ENCODE results near the gene SLC35F2. TPM values are rescaled to one million over a fixed set of nuclear protein-coding genes. Genes with fewer than 3 reads are reported as not detected.

The SLC35F2 gene
- total and polyA plus RNA-seq, 2 of the 4 experiments (the other 2 are of a cell fraction): 4.9 to 15.4 TPM

GRCh38 chr11:107851704-107852310 lies 6.8 kb downstream of the SLC35F2 start:
- TF ChIP-seq RCOR1 (IDR thresholded peaks at IDR 0.05; ENCODE audit: insufficient replicate concordance, low read length) (no peak), CHD1 (IDR thresholded peaks at IDR 0.05; ENCODE audit: low read depth, low read length) (no peak), RFX5 (IDR thresholded peaks at IDR 0.05; ENCODE audit: low read depth, low read length) (no peak), POLR2A (IDR thresholded peaks at IDR 0.05; ENCODE audit: low read depth, low read length) (no peak), SMC3 (IDR thresholded peaks at IDR 0.05; ENCODE audit: low read depth, low read length) (no peak)
- H3K9ac ChIP-seq (ENCODE audit: low read depth, low read length): no peak overlapping the region
- H3K9me3 ChIP-seq (ENCODE audit: control insufficient read depth, insufficient read depth, low read length): no peaks in the 10 kb centered on the region
- ChIA-PET CTCF (no interaction called here), POLR2A (ENCODE audit: unreplicated experiment) (interaction anchor here (0.7 kb wide), 1 partner anchor 30 kb away, joined by 7 read pairs; no protein-coding TSS in a partner anchor)
- no peak overlapping the region for H3K14ac ChIP-seq (replicated peaks; ENCODE audit: low read depth, low read length)
- H2AK9ac ChIP-seq (replicated peaks; ENCODE audit: low read depth, low read length, poor library complexity): no peak overlapping the region
- H3K36me3 ChIP-seq (ENCODE audit: control insufficient read depth, insufficient read depth, low read length): no peaks in the 10 kb centered on the region
- H2AK5ac ChIP-seq (ENCODE audit: low read depth, low read length): no peak overlapping the region
- H3K4me2 ChIP-seq (ENCODE audit: low read depth, low read length): no peak overlapping the region
- ATAC-seq (ENCODE audit: low read depth) (peak; percentile 63), DNase-seq (no peak)
- no peak overlapping the region for H2BK15ac ChIP-seq (ENCODE audit: low read depth, low read length)
- intact Hi-C loops (cut with micrococcal nuclease): no loop called here
- H3K18ac ChIP-seq (ENCODE audit: low read depth, low read length): no peak overlapping the region
- no peak overlapping the region for H3K56ac ChIP-seq (ENCODE audit: extremely low read depth, insufficient read depth, low read length)
- WGBS, 2 experiments (ENCODE audit: extremely low coverage in 2 of 2, insufficient read length in 1 of 2): no CpG with 5 or more reads among the region's 4 CpGs
- H4K20me1 ChIP-seq (ENCODE audit: insufficient read depth, low read length): no peaks in the 10 kb centered on the region
- no peaks in the 10 kb centered on the region; the same call in 1 of the 2 replicates for H3K4me1 ChIP-seq (ENCODE audit: control insufficient read depth, insufficient read depth, low read length)
- dilution Hi-C loops (cut with HindIII; ENCODE audit: low sequenced_read_pairs, unreplicated experiment): no loop called here
- no peak overlapping the region for H4K5ac ChIP-seq (ENCODE audit: low read depth, low read length)
- H3K9me1 ChIP-seq (ENCODE audit: insufficient read depth, low read length): 0 out of 2 replicates have a peak, but pooled peaks cover 3% of the 10 kb centered on the region
- no peak overlapping the region for H3K23ac ChIP-seq (ENCODE audit: low read depth, low read length)
- no peak overlapping the region for H2BK5ac ChIP-seq (ENCODE audit: low read depth, low read length, poor library complexity, severe bottlenecking)
- no peak overlapping the region for H4K91ac ChIP-seq (ENCODE audit: insufficient read depth, low read depth, low read length)
- in situ Hi-C loops (cut with MboI; ENCODE audit: low sequenced_read_pairs): no loop called here
- no peak overlapping the region for H3K4ac ChIP-seq (ENCODE audit: low read depth, low read length)
- H4K8ac ChIP-seq (ENCODE audit: low read depth in 2 of 2, low read length in 2 of 2): no peak overlapping the region
- no peak overlapping the region for H3K4me3 ChIP-seq (ENCODE audit: insufficient read depth, low read depth, low read length)
- peaks cover 7 to 10% of the 10 kb centered on the region in 2 experiments; a peak in 1 of 4 replicates for H3K79me1 ChIP-seq (ENCODE audit: low read depth in 1 of 2, low read length in 2 of 2)
- no peak overlapping the region for H3K27ac ChIP-seq (ENCODE audit: insufficient read depth, low read length)
- no peak overlapping the region for H2BK120ac ChIP-seq (ENCODE audit: low read depth, low read length)
- no TSS peak for BruUV-seq (replicated peaks)
- no peak overlapping the region for H2AFZ ChIP-seq (replicated peaks; ENCODE audit: low read length, poor library complexity)
- H2BK20ac ChIP-seq (ENCODE audit: low read depth, low read length): no peak overlapping the region
- no peaks in the 10 kb centered on the region for H3K27me3 ChIP-seq (ENCODE audit: control insufficient read depth, insufficient read depth, low read length)

All from IMR-90 (cell line).